ENCODE data around the gene LIMCH1.

The LIMCH1 gene

GRCh38 chr4:41658163-41658562, 120.2 kb downstream of the LIMCH1 start:
- no peaks in the 10 kb centered on the region for H3K9me3 Mint-ChIP-seq
- peaks cover 45% of the 10 kb centered on the region for H3K4me1 Mint-ChIP-seq
- no peak for DNase-seq
- peaks cover 5% of the 10 kb centered on the region for H3K27me3 Mint-ChIP-seq (ENCODE audit: low read depth, poor library complexity)
- H3K36me3 Mint-ChIP-seq (ENCODE audit: low read depth), result peaks cover 16% of the 10 kb centered on the region
- no peak for TF ChIP-seq CTCF (IDR thresholded peaks at IDR 0.05)
- no peak overlapping the region for H3K4me3 Mint-ChIP-seq
- no peak overlapping the region for H3K27ac Mint-ChIP-seq

- Mint-ChIP-seq H3K4me3 (no peak overlapping the region), H3K27ac (peak overlapping the region; percentile 20)
Observed at GRCh38 chr4:41660352-41660751, 122.4 kb downstream of the LIMCH1 start.

GRCh38 chr4:41661442-41662076, 123.6 kb downstream of the LIMCH1 start:
- Mint-ChIP-seq H3K4me3 (no peak overlapping the region), H3K27ac (no peak overlapping the region), H3K27me3 (ENCODE audit: low read depth, poor library complexity) (no peaks in the 10 kb centered on the region), H3K36me3 (ENCODE audit: low read depth) (peaks cover 8% of the 10 kb centered on the region), H3K4me1 (peaks cover 36% of the 10 kb centered on the region), H3K9me3 (no peaks in the 10 kb centered on the region)
- TF ChIP-seq CTCF (IDR thresholded peaks at IDR 0.05), result peak; percentile 99
- DNase-seq, result peak; percentile 69

More at GRCh38 chr4:41660352-41660751, 122.4 kb downstream of the LIMCH1 start:
- H3K27me3 Mint-ChIP-seq (ENCODE audit: low read depth, poor library complexity), result no peaks in the 10 kb centered on the region
- DNase-seq, result no peak
- peaks cover 45% of the 10 kb centered on the region for H3K4me1 Mint-ChIP-seq
- H3K36me3 Mint-ChIP-seq (ENCODE audit: low read depth), result peaks cover 5% of the 10 kb centered on the region
- no peak for TF ChIP-seq CTCF (IDR thresholded peaks at IDR 0.05)
- no peaks in the 10 kb centered on the region for H3K9me3 Mint-ChIP-seq

GRCh38 chr4:41665636-41666207, 127.8 kb downstream of the LIMCH1 start:
- Mint-ChIP-seq H3K27ac (no peak overlapping the region), H3K4me1 (peaks cover 6% of the 10 kb centered on the region), H3K4me3 (no peak overlapping the region), H3K36me3 (ENCODE audit: low read depth) (peaks cover 28% of the 10 kb centered on the region), H3K27me3 (ENCODE audit: low read depth, poor library complexity) (no peaks in the 10 kb centered on the region), H3K9me3 (no peaks in the 10 kb centered on the region)
- no peak for TF ChIP-seq CTCF (IDR thresholded peaks at IDR 0.05)
- DNase-seq, result no peak

- Mint-ChIP-seq H3K27ac (no peak overlapping the region), H3K9me3 (no peaks in the 10 kb centered on the region), H3K4me1 (no peaks in the 10 kb centered on the region), H3K36me3 (ENCODE audit: low read depth) (peaks cover 32% of the 10 kb centered on the region), H3K4me3 (no peak overlapping the region), H3K27me3 (ENCODE audit: low read depth, poor library complexity) (no peaks in the 10 kb centered on the region)
- no peak for TF ChIP-seq CTCF (IDR thresholded peaks at IDR 0.05)
- no peak for DNase-seq
Observed at GRCh38 chr4:41668024-41668423, 130.1 kb downstream of the LIMCH1 start.

GRCh38 chr4:41670530-41670929, 132.6 kb downstream of the LIMCH1 start:
- no peak for TF ChIP-seq CTCF (IDR thresholded peaks at IDR 0.05)
- H3K27ac Mint-ChIP-seq, result no peak overlapping the region
- peaks cover 35% of the 10 kb centered on the region for H3K36me3 Mint-ChIP-seq (ENCODE audit: low read depth)
- DNase-seq, result no peak
- H3K27me3 Mint-ChIP-seq (ENCODE audit: low read depth, poor library complexity), result no peaks in the 10 kb centered on the region
- no peaks in the 10 kb centered on the region for H3K4me1 Mint-ChIP-seq
- H3K4me3 Mint-ChIP-seq, result no peak overlapping the region
- no peaks in the 10 kb centered on the region for H3K9me3 Mint-ChIP-seq
